HepG2 (cell line): ENCODE results near the gene ZNF343. TPM values are rescaled to one million over a fixed set of nuclear protein-coding genes. Genes with fewer than 3 reads are reported as not detected.
A peak's percentile ranks its signal among the peaks of the same experiment; 100 is the strongest.

Experiments
- ATF7-NPFF ChIP-seq: sonication (generic); formaldehyde crosslinking; IDR thresholded peaks from 2 replicates; pipeline ENCODE4 v1.8.1; 2023; ENCODE audit warnings: mild to moderate bottlenecking, low read depth, missing genetic modification reagents, moderate library complexity
- CC2D1A ChIP-seq: sonication (generic); formaldehyde crosslinking; IDR thresholded peaks from 2 replicates; pipeline ENCODE4 v1.8.1; 2023; ENCODE audit warnings: mild to moderate bottlenecking, missing genetic modification reagents
- EZH2 ChIP-seq: conservative IDR thresholded peaks from 2 replicates; pipeline ENCODE4 v1.6.1; 2012; ENCODE audit warnings: mild to moderate bottlenecking, low read depth, low read length, moderate library complexity
- GFI1 ChIP-seq: sonication (generic); formaldehyde crosslinking; IDR thresholded peaks from 2 replicates; pipeline ENCODE4 v1.5.0; 2020; ENCODE audit warnings: missing genetic modification reagents, mild to moderate bottlenecking, borderline replicate concordance
- HNRNPH1 ChIP-seq: fragments of 200-400 bp; formaldehyde crosslinking; optimal IDR thresholded peaks from 2 replicates; pipeline ENCODE3; 2017; ENCODE audit warnings: mild to moderate bottlenecking, low read depth, low read length
- JUNB ChIP-seq: sonication (generic); formaldehyde crosslinking; IDR thresholded peaks from 2 replicates; pipeline ENCODE4 v1.8.0; 2022; ENCODE audit warnings: missing genetic modification reagents, mild to moderate bottlenecking, borderline replicate concordance
- KDM1A ChIP-seq: IDR thresholded peaks from 2 replicates; pipeline ENCODE4 v1.6.1; 2016; ENCODE audit warnings: missing compliant biosample characterization
- MAFF ChIP-seq: IDR thresholded peaks from 2 replicates; pipeline ENCODE4 v1.6.1; 2011; ENCODE audit warnings: low read depth, low read length, improper control_type of control experiment
- NFKB2 ChIP-seq: sonication (generic); formaldehyde crosslinking; IDR thresholded peaks from 2 replicates; pipeline ENCODE4 v1.4.0; 2020; ENCODE audit warnings: missing genetic modification reagents, borderline replicate concordance
- YEATS2 ChIP-seq: sonication (generic); formaldehyde crosslinking; IDR thresholded peaks from 2 replicates; pipeline ENCODE4 v1.4.0; 2020; ENCODE audit warnings: missing genetic modification reagents, borderline replicate concordance
- ZC3H4 ChIP-seq: sonication (generic); formaldehyde crosslinking; IDR thresholded peaks from 2 replicates; pipeline ENCODE4 v1.4.0; 2020; ENCODE audit warnings: missing genetic modification reagents, borderline replicate concordance
- ZNF101 ChIP-seq: sonication (generic); formaldehyde crosslinking; IDR thresholded peaks from 2 replicates; pipeline ENCODE4 v1.4.0; 2020; ENCODE audit warnings: mild to moderate bottlenecking, low read depth, missing genetic modification reagents, borderline replicate concordance
- ZNF180 ChIP-seq: sonication (generic); formaldehyde crosslinking; IDR thresholded peaks from 2 replicates; pipeline ENCODE4 v1.4.0; 2020; ENCODE audit warnings: low read depth, missing genetic modification reagents, borderline replicate concordance
- ZNF615 ChIP-seq: sonication (generic); formaldehyde crosslinking; IDR thresholded peaks from 2 replicates; pipeline ENCODE4 v1.5.0; 2020; ENCODE audit warnings: mild to moderate bottlenecking, missing genetic modification reagents, borderline replicate concordance
- polyA plus RNA-seq, 8 experiments: library from polyadenylated mRNA; depleted of rRNA in 3 of 8; stranded (reverse) in 7 of 8; unstranded in 1 of 8; fragments of >200 nt; fragmentation: Illumina TruSeq in 4 of 8; extraction: Trizol in 4 of 8; gene quantifications; 2 replicates each; pipeline versions ENCODE4 v1.2.1 to v1.2.3, GENCODE V29; 2011 to 2016; ENCODE audit warnings: low read depth in 4 of 8, missing spikeins in 1 of 8, mixed read lengths in 1 of 8; ENCODE audit not compliant: insufficient read depth in 1 of 8
- total RNA-seq, 5 experiments: library from RNA; depleted of rRNA; stranded (reverse); fragments of >200 nt; fragmentation: Illumina TruSeq; extraction: Trizol; gene quantifications; 2 replicates each; pipeline ENCODE4 v1.2.3, GENCODE V29; 2016; ENCODE audit warnings: low read depth in 1 of 5
- TF ChIP-seq, protein P1 (sequence below): sonication (generic); formaldehyde crosslinking; IDR thresholded peaks from 2 replicates; pipeline ENCODE4; 2020; ENCODE audit warnings: missing genetic modification reagents, mild to moderate bottlenecking, borderline replicate concordance
- TF ChIP-seq, protein P2 (sequence below): sonication (generic); formaldehyde crosslinking; IDR thresholded peaks from 2 replicates; pipeline ENCODE4 v1.4.0; 2020; ENCODE audit warnings: missing genetic modification reagents
- TF ChIP-seq, protein P3 (sequence below): sonication (generic); formaldehyde crosslinking; conservative IDR thresholded peaks from 2 replicates; pipeline ENCODE4 v1.8.0; 2022; ENCODE audit warnings: low read depth, missing genetic modification reagents
- TF ChIP-seq, protein P4 (sequence below): sonication (generic); formaldehyde crosslinking; IDR thresholded peaks from 2 replicates; pipeline ENCODE4 v1.5.1; 2020; ENCODE audit warnings: mild to moderate bottlenecking, missing genetic modification reagents, borderline replicate concordance
- TF ChIP-seq, protein P5 (sequence below): sonication (generic); formaldehyde crosslinking; IDR thresholded peaks from 2 replicates; pipeline ENCODE4 v1.5.0; 2020; ENCODE audit warnings: mild to moderate bottlenecking, missing genetic modification reagents

Gene ZNF343
- total and polyA plus RNA-seq, 2 of the 13 experiments (the other 11 are each of a cell fraction or from before 2014, with no cell fraction given), result 16.4 to 22.1 TPM

DNA sequence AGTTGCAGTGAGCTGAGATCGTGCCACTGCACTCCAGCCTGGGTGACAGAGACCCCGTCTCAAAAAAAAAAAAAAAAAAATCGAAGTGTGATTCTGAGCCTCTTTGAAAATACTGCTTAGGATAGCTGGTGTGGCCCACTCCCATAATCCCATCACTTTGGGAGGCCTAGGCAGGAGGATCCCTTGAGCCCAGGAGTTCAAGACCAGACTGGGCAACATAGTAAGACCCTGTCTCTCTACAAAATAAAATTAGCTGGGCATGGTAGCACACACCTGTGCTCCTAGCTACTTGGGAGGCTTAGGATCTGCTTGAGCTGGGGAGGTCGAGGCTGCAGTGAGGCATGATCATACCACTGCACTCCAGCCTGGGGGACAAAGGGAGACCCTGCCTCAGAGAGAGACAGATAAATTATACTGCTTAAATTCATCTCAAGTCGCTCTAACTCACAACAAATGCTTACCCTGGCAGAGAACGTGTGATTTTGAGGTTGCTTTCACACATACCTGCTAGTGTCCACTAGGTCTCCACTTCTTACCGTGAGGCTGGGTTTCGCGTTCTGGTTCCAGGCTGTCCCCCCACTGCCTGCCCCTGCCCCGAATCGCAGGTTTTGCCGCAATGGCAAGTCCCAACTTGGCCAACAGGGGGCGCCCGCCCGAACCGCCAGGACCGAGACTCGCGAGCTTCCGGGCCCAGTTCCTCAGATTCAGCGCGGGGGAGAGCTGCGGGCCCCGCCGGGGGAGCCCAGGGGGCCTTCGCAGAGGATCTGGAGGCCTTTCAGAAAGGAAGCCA, 15.4 kb upstream of the ZNF343 start (continued):
- TF ChIP-seq ZNF101 (CRISPR knock-in tag), result no peak
- TF ChIP-seq, protein P1, sequence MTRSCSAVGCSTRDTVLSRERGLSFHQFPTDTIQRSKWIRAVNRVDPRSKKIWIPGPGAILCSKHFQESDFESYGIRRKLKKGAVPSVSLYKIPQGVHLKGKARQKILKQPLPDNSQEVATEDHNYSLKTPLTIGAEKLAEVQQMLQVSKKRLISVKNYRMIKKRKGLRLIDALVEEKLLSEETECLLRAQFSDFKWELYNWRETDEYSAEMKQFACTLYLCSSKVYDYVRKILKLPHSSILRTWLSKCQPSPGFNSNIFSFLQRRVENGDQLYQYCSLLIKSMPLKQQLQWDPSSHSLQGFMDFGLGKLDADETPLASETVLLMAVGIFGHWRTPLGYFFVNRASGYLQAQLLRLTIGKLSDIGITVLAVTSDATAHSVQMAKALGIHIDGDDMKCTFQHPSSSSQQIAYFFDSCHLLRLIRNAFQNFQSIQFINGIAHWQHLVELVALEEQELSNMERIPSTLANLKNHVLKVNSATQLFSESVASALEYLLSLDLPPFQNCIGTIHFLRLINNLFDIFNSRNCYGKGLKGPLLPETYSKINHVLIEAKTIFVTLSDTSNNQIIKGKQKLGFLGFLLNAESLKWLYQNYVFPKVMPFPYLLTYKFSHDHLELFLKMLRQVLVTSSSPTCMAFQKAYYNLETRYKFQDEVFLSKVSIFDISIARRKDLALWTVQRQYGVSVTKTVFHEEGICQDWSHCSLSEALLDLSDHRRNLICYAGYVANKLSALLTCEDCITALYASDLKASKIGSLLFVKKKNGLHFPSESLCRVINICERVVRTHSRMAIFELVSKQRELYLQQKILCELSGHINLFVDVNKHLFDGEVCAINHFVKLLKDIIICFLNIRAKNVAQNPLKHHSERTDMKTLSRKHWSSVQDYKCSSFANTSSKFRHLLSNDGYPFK, result no peak
- TF ChIP-seq ZC3H4, result no peak
- no peak for TF ChIP-seq KDM1A
- TF ChIP-seq, protein P2, sequence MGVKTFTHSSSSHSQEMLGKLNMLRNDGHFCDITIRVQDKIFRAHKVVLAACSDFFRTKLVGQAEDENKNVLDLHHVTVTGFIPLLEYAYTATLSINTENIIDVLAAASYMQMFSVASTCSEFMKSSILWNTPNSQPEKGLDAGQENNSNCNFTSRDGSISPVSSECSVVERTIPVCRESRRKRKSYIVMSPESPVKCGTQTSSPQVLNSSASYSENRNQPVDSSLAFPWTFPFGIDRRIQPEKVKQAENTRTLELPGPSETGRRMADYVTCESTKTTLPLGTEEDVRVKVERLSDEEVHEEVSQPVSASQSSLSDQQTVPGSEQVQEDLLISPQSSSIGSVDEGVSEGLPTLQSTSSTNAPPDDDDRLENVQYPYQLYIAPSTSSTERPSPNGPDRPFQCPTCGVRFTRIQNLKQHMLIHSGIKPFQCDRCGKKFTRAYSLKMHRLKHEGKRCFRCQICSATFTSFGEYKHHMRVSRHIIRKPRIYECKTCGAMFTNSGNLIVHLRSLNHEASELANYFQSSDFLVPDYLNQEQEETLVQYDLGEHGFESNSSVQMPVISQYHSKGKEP, result no peak
- peak; percentile 76; the same call in 1 of the 2 replicates for TF ChIP-seq NFKB2 (CRISPR knock-in tag)
- no peak for TF ChIP-seq GFI1 (CRISPR knock-in tag)
- TF ChIP-seq MAFF, result peak; percentile 16; the same call in 1 of the 2 replicates
- no peak for TF ChIP-seq ATF7-NPFF (CRISPR knock-in tag)
- TF ChIP-seq, protein P3, sequence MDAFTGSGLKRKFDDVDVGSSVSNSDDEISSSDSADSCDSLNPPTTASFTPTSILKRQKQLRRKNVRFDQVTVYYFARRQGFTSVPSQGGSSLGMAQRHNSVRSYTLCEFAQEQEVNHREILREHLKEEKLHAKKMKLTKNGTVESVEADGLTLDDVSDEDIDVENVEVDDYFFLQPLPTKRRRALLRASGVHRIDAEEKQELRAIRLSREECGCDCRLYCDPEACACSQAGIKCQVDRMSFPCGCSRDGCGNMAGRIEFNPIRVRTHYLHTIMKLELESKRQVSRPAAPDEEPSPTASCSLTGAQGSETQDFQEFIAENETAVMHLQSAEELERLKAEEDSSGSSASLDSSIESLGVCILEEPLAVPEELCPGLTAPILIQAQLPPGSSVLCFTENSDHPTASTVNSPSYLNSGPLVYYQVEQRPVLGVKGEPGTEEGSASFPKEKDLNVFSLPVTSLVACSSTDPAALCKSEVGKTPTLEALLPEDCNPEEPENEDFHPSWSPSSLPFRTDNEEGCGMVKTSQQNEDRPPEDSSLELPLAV (CRISPR knock-in tag), result no peak
- TF ChIP-seq HNRNPH1, result no peak
- no peak for TF ChIP-seq ZNF180 (CRISPR knock-in tag)
- TF ChIP-seq JUNB (CRISPR knock-in tag), result no peak
- peak; percentile 77; the same call in 1 of the 2 replicates for TF ChIP-seq YEATS2 (CRISPR knock-in tag)
- TF ChIP-seq CC2D1A (CRISPR knock-in tag), result no peak
- TF ChIP-seq, protein P4, sequence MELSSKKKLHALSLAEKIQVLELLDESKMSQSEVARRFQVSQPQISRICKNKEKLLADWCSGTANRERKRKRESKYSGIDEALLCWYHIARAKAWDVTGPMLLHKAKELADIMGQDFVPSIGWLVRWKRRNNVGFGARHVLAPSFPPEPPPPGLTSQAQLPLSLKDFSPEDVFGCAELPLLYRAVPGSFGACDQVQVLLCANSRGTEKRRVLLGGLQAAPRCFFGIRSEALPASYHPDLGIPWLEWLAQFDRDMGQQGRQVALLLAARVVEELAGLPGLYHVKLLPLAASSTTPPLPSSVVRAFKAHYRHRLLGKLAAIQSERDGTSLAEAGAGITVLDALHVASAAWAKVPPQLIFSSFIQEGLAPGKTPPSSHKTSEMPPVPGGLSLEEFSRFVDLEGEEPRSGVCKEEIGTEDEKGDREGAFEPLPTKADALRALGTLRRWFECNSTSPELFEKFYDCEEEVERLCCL (CRISPR knock-in tag), result no peak
- TF ChIP-seq, protein P5, sequence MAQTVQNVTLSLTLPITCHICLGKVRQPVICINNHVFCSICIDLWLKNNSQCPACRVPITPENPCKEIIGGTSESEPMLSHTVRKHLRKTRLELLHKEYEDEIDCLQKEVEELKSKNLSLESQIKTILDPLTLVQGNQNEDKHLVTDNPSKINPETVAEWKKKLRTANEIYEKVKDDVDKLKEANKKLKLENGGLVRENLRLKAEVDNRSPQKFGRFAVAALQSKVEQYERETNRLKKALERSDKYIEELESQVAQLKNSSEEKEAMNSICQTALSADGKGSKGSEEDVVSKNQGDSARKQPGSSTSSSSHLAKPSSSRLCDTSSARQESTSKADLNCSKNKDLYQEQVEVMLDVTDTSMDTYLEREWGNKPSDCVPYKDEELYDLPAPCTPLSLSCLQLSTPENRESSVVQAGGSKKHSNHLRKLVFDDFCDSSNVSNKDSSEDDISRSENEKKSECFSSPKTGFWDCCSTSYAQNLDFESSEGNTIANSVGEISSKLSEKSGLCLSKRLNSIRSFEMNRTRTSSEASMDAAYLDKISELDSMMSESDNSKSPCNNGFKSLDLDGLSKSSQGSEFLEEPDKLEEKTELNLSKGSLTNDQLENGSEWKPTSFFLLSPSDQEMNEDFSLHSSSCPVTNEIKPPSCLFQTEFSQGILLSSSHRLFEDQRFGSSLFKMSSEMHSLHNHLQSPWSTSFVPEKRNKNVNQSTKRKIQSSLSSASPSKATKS (CRISPR knock-in tag), result no peak
- no peak for TF ChIP-seq EZH2
- no peak; the same call in 1 of the 2 replicates for TF ChIP-seq ZNF615
